ENCODE data around the gene PAFAH1B2.

PAFAH1B2 gene

DNA sequence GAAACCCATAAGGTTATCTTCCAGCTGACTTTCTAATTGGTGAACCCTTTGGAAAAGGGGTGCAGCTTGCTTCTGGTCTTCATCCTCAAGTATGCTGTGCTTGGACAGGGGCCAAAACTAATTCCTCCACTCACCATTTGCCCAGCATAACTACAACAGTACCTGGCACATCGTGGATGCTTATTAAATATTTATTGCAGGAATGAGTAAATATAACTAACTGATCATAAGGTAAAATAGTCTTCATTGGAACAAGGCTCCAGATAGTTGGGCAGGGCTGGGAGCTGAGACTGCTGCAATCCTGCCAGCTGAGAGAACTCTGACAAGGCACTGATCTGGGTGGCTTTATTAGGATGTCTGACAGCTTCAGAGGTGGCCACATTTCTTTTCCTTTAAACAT, 32.1 kb downstream of the PAFAH1B2 start:
- TF ChIP-seq, protein P1, sequence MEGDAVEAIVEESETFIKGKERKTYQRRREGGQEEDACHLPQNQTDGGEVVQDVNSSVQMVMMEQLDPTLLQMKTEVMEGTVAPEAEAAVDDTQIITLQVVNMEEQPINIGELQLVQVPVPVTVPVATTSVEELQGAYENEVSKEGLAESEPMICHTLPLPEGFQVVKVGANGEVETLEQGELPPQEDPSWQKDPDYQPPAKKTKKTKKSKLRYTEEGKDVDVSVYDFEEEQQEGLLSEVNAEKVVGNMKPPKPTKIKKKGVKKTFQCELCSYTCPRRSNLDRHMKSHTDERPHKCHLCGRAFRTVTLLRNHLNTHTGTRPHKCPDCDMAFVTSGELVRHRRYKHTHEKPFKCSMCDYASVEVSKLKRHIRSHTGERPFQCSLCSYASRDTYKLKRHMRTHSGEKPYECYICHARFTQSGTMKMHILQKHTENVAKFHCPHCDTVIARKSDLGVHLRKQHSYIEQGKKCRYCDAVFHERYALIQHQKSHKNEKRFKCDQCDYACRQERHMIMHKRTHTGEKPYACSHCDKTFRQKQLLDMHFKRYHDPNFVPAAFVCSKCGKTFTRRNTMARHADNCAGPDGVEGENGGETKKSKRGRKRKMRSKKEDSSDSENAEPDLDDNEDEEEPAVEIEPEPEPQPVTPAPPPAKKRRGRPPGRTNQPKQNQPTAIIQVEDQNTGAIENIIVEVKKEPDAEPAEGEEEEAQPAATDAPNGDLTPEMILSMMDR (IDR thresholded peaks at IDR 0.05): no peak
- no peak for DNase-seq (ENCODE audit: low spot score)
- no peak overlapping the region for H3K4me3 ChIP-seq
- H3K27ac ChIP-seq: no peak overlapping the region

DNA sequence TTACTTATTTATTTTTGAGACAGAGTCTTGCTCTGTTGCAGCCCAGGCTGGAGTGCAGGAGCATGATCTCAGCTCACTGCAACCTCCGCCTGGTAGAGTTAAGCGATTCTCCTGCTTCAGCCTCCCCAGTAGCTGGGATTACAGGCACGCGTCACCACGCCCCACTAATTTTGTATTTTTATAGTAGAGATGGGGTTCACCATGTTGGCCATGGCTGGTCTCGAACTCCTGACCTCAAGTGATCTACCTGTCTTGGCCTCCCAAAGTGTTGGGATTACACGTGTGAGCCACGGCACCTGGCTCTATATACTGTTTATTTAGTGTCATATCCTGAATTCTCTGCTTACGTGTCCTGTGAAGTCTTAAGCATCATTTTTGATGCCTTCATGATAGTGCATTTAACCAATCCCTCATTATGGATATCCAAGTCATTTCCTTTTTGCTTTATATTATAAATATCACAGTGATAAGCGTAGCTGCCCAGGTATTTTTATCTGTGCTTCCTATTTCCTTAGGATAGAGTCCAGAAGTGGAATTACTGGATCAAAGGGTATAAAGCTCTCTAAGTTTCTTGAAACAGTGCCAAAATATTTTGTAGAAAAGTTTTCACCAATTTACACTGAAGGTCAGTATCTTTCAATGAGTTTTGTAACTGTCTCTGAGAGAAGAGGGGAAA, 33.6 kb downstream of the PAFAH1B2 start:
- DNase-seq (ENCODE audit: low spot score): no peak
- Histone ChIP-seq H3K27ac (peak overlapping the region; percentile 97), H3K4me3 (peak overlapping the region; percentile 80)
- TF ChIP-seq, protein P1 (IDR thresholded peaks at IDR 0.05): no peak

DNA sequence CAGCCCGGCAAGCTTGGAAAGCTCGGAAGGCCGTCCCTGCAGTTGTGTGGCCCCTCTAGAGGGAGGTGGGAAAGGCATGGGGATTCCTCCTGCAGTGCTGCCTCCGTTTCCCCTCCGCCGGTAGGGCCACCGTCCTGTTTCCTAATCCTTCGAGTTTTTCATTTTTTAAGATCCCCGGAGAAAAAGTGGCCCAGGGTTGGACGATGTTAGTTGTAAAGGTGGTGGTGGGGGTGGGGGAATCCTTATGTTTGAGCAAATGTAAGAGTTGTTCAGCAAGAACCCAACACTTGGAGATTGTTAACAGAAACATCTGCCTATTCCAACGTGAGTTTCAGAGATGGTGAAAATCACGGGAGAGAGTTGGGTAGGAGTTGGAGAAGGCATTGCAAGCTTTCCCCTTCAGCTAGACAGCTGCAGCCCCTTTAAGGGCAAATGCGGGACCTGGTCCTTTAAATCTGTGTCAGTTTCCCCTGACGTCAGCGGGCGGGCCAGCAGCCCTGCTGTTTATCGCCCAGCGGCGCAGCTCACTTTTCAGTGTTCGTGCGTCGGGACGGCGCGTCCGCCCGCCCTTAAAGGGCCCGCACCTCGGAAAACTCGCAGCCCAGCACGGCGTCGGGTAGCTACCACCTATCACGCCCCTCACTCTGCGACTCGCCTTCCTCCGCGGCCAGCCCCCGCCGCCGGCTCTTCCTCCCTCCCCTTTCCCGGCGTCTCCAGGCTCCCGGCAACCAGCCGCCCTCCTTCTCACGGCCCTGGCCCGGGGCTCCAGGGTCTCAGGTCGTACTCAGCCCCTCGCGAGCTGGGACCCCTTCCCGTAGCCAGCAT, 34.3 kb downstream of the PAFAH1B2 start, which contains the start of gene SIDT2:
SIDT2 (plus strand) TSS at position 534 of the 825 bp plus-strand sequence. CDS start 521 bp downstream, outside the sequence.
- TF ChIP-seq, protein P1 (IDR thresholded peaks at IDR 0.05): no peak
- H3K27ac ChIP-seq: peak within 1 kb of the TSS; percentile 97
- DNase-seq (ENCODE audit: low spot score): peak; percentile 96
- peak within 1 kb of the TSS; percentile 80 for H3K4me3 ChIP-seq

DNA sequence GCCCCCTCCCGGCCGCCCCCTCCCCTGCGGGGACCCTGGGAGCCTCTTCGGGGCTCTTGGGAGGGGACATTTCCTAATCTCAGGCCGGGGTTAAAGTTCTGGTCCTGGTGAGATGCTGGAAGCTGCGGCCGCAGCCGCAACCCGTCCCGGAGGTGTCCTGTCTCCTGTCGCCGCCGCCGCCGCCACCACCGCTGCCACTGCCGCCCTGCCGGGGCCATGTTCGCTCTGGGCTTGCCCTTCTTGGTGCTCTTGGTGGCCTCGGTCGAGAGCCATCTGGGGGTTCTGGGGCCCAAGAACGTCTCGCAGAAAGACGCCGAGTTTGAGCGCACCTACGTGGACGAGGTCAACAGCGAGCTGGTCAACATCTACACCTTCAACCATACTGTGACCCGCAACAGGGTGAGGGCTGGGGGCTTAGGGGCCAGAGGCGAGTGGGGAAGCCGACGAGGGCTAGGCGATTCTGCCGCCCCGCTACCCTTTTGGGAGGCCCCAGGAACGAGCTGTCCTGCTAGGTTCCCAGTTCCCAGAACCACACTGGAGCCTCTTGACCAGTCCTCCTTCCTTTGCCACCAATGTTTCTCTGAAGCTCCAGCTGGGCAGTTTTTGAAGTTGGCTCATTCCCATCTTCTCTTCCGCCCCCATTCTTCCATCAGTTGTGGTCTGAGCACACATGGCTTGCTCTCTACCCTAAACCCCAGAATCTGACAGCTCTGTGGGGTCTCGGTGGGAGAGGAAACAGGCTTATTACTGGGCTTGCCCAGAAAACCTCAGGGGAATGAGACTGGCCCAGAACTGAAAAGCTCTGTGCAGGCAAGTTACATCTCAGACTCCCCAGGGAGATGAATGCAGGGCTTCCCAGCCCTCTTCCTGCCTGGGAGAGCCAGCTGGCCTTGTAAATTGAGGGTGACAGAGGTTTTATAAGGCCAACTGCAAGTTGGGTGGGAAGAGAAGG, 35.2 kb downstream of the PAFAH1B2 start:
- DNase-seq (ENCODE audit: low spot score): peak; percentile 76
- TF ChIP-seq, protein P1 (IDR thresholded peaks at IDR 0.05): no peak
- peak overlapping the region; percentile 97 for H3K27ac ChIP-seq
- peak overlapping the region; percentile 80 for H3K4me3 ChIP-seq

DNA sequence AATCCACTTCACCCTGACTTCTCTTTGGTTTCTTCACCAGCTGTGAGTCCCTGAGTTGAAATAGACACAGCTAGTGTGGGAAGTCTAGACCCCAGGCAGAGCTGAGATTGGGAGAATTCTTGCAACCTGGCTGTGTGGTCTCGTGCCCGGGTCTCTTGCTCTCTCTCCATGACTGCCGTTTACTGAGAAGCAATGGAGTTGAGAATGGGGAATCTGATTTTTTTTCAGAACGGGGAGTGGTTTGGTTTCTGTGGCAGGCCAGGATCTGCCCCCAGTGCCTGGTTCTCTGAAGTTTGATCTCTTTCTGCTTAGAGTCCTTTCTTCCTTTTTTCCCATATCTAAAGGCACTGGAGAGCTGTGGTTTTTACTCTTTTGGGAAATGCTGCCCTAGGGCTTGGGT, 35.9 kb downstream of the PAFAH1B2 start:
- peak overlapping the region; percentile 80 for H3K4me3 ChIP-seq
- H3K27ac ChIP-seq: peak overlapping the region; percentile 97
- DNase-seq (ENCODE audit: low spot score): no peak
- TF ChIP-seq, protein P1 (IDR thresholded peaks at IDR 0.05): no peak

DNA sequence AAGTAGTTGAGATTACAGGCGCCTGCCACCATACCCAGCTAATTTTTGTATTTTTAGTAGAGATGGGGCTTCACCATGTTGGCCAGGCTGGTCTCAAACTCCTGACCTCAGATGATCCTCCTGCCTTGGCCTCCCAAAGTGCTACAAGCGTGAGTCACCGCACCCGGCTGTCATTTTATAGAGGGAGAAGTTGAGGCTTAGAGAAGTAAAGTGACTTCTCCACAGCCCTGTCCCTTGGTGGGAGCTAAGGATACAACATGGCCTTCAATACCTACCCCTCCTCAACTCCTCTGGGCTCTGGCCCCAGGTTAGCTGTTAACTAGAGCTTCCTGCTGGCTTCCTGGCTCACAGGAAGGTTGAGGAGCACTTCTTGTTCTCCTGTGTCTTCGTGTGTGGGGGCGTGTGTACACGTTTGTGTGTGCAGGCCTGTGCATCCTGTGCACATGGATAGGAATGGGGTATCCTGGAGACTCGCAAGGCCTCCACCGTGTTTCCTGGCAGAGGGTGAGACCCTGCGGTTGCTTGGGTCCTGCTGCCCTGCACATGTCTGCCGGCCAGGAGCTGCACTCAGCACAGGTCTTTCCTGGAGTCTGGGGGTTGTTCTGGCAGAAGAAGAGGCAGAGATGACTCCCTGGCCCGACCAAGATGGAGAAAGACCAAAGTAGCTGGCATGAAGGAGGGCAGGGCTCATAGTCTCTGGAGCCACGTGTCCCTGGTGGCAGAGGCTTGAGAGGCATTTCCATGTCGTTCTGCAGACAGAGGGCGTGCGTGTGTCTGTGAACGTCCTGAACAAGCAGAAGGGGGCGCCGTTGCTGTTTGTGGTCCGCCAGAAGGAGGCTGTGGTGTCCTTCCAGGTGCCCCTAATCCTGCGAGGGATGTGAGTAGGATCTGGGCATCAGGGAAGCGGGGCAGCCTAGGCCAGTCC, 36.8 kb downstream of the PAFAH1B2 start:
- TF ChIP-seq, protein P1 (IDR thresholded peaks at IDR 0.05): peak; percentile 37
- Histone ChIP-seq H3K27ac (peak overlapping the region in 1 of 2 donors; percentile 47), H3K4me3 (peak overlapping the region; percentile 32)
- peak; percentile 79 for DNase-seq (ENCODE audit: low spot score)

Measured in coronary artery (tissue), 2 donors.